Epithelial cell of esophagus (primary cell): Measurements from ENCODE around the gene ZSWIM5.

Source experiments
- DNase-seq: peaks from one replicate; pipeline ENCODE4 v3.0.0; 2010; ENCODE audit warnings: low read depth
- H3K4me3 ChIP-seq: 2 replicates; pipeline ENCODE4 v1.5.1; 2011; ENCODE audit warnings: mild to moderate bottlenecking, low read length, control low read depth
- CTCF ChIP-seq: IDR thresholded peaks from 2 replicates; pipeline ENCODE4 v1.5.1; 2011; ENCODE audit warnings: low read depth, mild to moderate bottlenecking, low read length, control low read depth, inconsistent platforms; ENCODE audit not compliant: insufficient read depth; ENCODE audit errors: missing control alignments

Gene ZSWIM5

GRCh38 chr1:45057542-45057941 lies 148.9 kb downstream of the ZSWIM5 start:
- DNase-seq: no peak
- H3K4me3 ChIP-seq: no peak overlapping the region
- no peak for TF ChIP-seq CTCF

- no peak for TF ChIP-seq CTCF
- DNase-seq: no peak
- no peak overlapping the region for H3K4me3 ChIP-seq
Measured at GRCh38 chr1:45051005-45051772, 155.2 kb downstream of the ZSWIM5 start.

- no peak overlapping the region for H3K4me3 ChIP-seq
- peak; percentile 4 for DNase-seq
- no peak for TF ChIP-seq CTCF
Measured at GRCh38 chr1:45047032-45047431, 159.4 kb downstream of the ZSWIM5 start.

- TF ChIP-seq CTCF: no peak
- H3K4me3 ChIP-seq: no peak overlapping the region
- no peak for DNase-seq
Measured at GRCh38 chr1:45044916-45045315, 161.5 kb downstream of the ZSWIM5 start.

GRCh38 chr1:45043094-45043493 lies 163.3 kb downstream of the ZSWIM5 start:
- no peak for DNase-seq

GRCh38 chr1:45040297-45040696 lies 166.1 kb downstream of the ZSWIM5 start:
- DNase-seq: no peak
- no peak overlapping the region for H3K4me3 ChIP-seq
- TF ChIP-seq CTCF: no peak

More at GRCh38 chr1:45043094-45043493, 163.3 kb downstream of the ZSWIM5 start:
- no peak for TF ChIP-seq CTCF
- no peak overlapping the region for H3K4me3 ChIP-seq

- DNase-seq: no peak
- TF ChIP-seq CTCF: no peak
Measured at GRCh38 chr1:45038661-45039364, 167.6 kb downstream of the ZSWIM5 start.

More at GRCh38 chr1:45038661-45039364, 167.6 kb downstream of the ZSWIM5 start:
- no peak overlapping the region for H3K4me3 ChIP-seq
